HCT116 (cell line): Measurements from ENCODE around the gene SRPK2. TPM values are rescaled to one million over a fixed set of nuclear protein-coding genes. Genes with fewer than 3 reads are reported as not detected.

ENCODE experiments used
- ATAC-seq: fragments of 200-7000 bp; cut with Tn5 transposase; 2 replicates; pipeline ENCODE4 v1.9.1; 2020; ENCODE audit warnings: mild to moderate bottlenecking, moderate library complexity
- BruUV-seq: library from RNA; stranded (reverse); fragments of 400-500 nt; replicated peaks from 2 replicates; lab custom pipeline; 2021; lab: Mats Ljungman, UMichigan
- CTCF ChIA-PET: fragments of 300-600 bp; sonication (Branson Sonifier 250); formaldehyde crosslinking; loops from one replicate; lab custom pipeline; 2021; ENCODE audit warnings: antibody characterized with exemption; lab: Charles Lee
- POLR2A ChIA-PET: fragments of 300-600, 350-600 bp; sonication (Branson Sonifier 250); formaldehyde crosslinking; loops from one replicate; lab custom pipeline; 2021; ENCODE audit warnings: antibody characterized with exemption; lab: Charles Lee
- RAD21 ChIA-PET, 2 experiments: fragments of 300-600 bp; sonication (Branson Sonifier 250); formaldehyde crosslinking; loops; one replicate each; lab custom pipeline; 2023; ENCODE audit warnings: low total read pairs in 2 of 2; ENCODE audit not compliant: uncharacterized antibody in 2 of 2, unreplicated experiment in 2 of 2, low non-redundant PET in 1 of 2; lab: Charles Lee
- DNase-seq: peaks from one replicate; pipeline ENCODE4 v3.0.0-alpha.2; 2010; ENCODE audit warnings: low read depth, low spot score
- H2AFZ ChIP-seq: fragments of 200-600 bp; shearing (Covaris generic), sonication (generic); 2 replicates; pipeline ENCODE4 v1.6.1; 2017; ENCODE audit warnings: low read depth, mixed run types, mixed read lengths, antibody characterized with exemption, low read length; ENCODE audit not compliant: poor library complexity, severe bottlenecking
- H3K27ac ChIP-seq: 2 replicates; pipeline ENCODE4 v1.5.1; 2012; ENCODE audit warnings: low read depth, low read length
- H3K27me3 ChIP-seq: fragments of 200-600 bp; sonication (generic); 2 replicates; pipeline ENCODE4 v1.6.1; 2016; ENCODE audit warnings: mixed run types, low read length, mixed read lengths; ENCODE audit not compliant: insufficient read depth
- H3K36me3 ChIP-seq, 2 experiments: fragments of 200-500 bp in 1 of 2; fragments of 200-600 bp in 1 of 2; sonication (Bioruptor generic) in 1 of 2; sonication (generic) in 1 of 2; 2 replicates each; pipeline versions ENCODE4 v1.5.1 to v1.6.1; 2014 to 2016; ENCODE audit warnings: low read length in 2 of 2, inconsistent platforms in 1 of 2, mixed read lengths in 1 of 2, mixed run types in 1 of 2; ENCODE audit not compliant: insufficient read depth in 2 of 2, control insufficient read depth in 1 of 2
- H3K4me1 ChIP-seq, 2 experiments: fragments of 200-600 bp in 1 of 2; sonication (generic) in 1 of 2; 2 replicates each; pipeline versions ENCODE4 v1.5.1 to v1.6.1; 2012 to 2017; ENCODE audit warnings: low read length in 2 of 2, inconsistent platforms in 1 of 2, mild to moderate bottlenecking in 1 of 2, mixed read lengths in 1 of 2, mixed run types in 1 of 2, moderate library complexity in 1 of 2; ENCODE audit not compliant: insufficient read depth in 2 of 2, control insufficient read depth in 1 of 2
- H3K4me2 ChIP-seq: fragments of 200-600 bp; sonication (generic); 2 replicates; pipeline ENCODE4 v1.6.1; 2017; ENCODE audit warnings: mixed run types, low read length, mixed read lengths
- H3K4me3 ChIP-seq, 2 experiments: fragments of 200-600 bp in 1 of 2; sonication (generic) in 1 of 2; replicated peaks in 1 of 2; 2 replicates each; pipeline ENCODE4 v1.5.1; 2011 to 2016; ENCODE audit warnings: low read length in 2 of 2, control low read depth in 1 of 2, low read depth in 1 of 2, mild to moderate bottlenecking in 1 of 2, mixed read lengths in 1 of 2, mixed run types in 1 of 2
- H3K79me2 ChIP-seq: fragments of 200-600 bp; sonication (generic); 2 replicates; pipeline ENCODE4 v1.6.1; 2017; ENCODE audit warnings: mild to moderate bottlenecking, mixed run types, low read length, moderate library complexity, mixed read lengths; ENCODE audit not compliant: insufficient read depth
- H3K9ac ChIP-seq: fragments of 200-600 bp; sonication (generic); 2 replicates; pipeline ENCODE4 v1.6.1; 2016; ENCODE audit warnings: low read length, mixed read lengths
- H3K9me2 ChIP-seq: fragments of 200-600 bp; sonication (generic), shearing (Covaris generic); 2 replicates; pipeline ENCODE4 v1.6.1; 2017; ENCODE audit warnings: mixed run types, mild to moderate bottlenecking, moderate library complexity; ENCODE audit not compliant: insufficient read depth
- H3K9me3 ChIP-seq, 2 experiments: fragments of 200-500 bp in 1 of 2; fragments of 200-600 bp in 1 of 2; sonication (Bioruptor generic) in 1 of 2; sonication (generic) in 1 of 2; 2 replicates each; pipeline ENCODE4 v1.6.1; 2014 to 2017; ENCODE audit warnings: low read length in 2 of 2, mixed read lengths in 2 of 2, inconsistent platforms in 1 of 2, low read depth in 1 of 2, mild to moderate bottlenecking in 1 of 2, mixed run types in 1 of 2, moderate library complexity in 1 of 2; ENCODE audit not compliant: control insufficient read depth in 1 of 2, insufficient read depth in 1 of 2
- H4K20me1 ChIP-seq: fragments of 200-600 bp; sonication (generic), shearing (Covaris generic); 2 replicates; pipeline ENCODE4 v1.6.1; 2017; ENCODE audit warnings: mixed run types, mild to moderate bottlenecking, moderate library complexity; ENCODE audit not compliant: insufficient read depth
- CBX3 ChIP-seq: IDR thresholded peaks from 2 replicates; pipeline ENCODE4 v1.6.1; 2012; ENCODE audit warnings: low read depth
- CEBPB ChIP-seq: IDR thresholded peaks from 2 replicates; pipeline ENCODE4 v1.6.1; 2012; ENCODE audit warnings: low read depth
- JUND ChIP-seq: IDR thresholded peaks from 2 replicates; pipeline ENCODE4 v1.6.1; 2012
- TCF7L2 ChIP-seq: IDR thresholded peaks from 2 replicates; pipeline ENCODE4 v1.7.0; 2011; ENCODE audit warnings: borderline replicate concordance, inconsistent platforms; ENCODE audit not compliant: insufficient read depth, insufficient read length; ENCODE audit errors: extremely low read depth
- YY1 ChIP-seq: IDR thresholded peaks from 2 replicates; pipeline ENCODE4 v1.6.1; 2011; ENCODE audit warnings: low read length, low read depth, moderate library complexity, mild to moderate bottlenecking; ENCODE audit not compliant: insufficient replicate concordance; ENCODE audit errors: extremely low read depth
- intact Hi-C: fragments of 100-400 bp; cut with micrococcal nuclease; formaldehyde crosslinking; loops from 2 replicates; pipeline ENCODE4 v1.10.0; 2022
- total RNA-seq: library from RNA; stranded (reverse); gene quantifications from one replicate; pipeline ENCODE4 v1.2.1, GENCODE V29; 2021; ENCODE audit not compliant: unreplicated experiment
- TF ChIP-seq, protein P1 (sequence below): IDR thresholded peaks from 2 replicates; pipeline ENCODE4 v1.6.1; 2012; ENCODE audit warnings: low read depth
- TF ChIP-seq, protein P2 (sequence below), 3 experiments: fragments of 200-600 bp in 1 of 3; sonication (generic) in 1 of 3; IDR thresholded peaks in 2 of 3; conservative IDR thresholded peaks in 1 of 3; 2 replicates each; pipeline ENCODE4 v1.5.1; 2012 to 2017; ENCODE audit warnings: low read depth in 2 of 3, low read length in 2 of 3, antibody characterized with exemption in 1 of 3, borderline replicate concordance in 1 of 3, control low read depth in 1 of 3, mild to moderate bottlenecking in 1 of 3, mixed read lengths in 1 of 3, mixed run types in 1 of 3, moderate library complexity in 1 of 3; ENCODE audit not compliant: insufficient read depth in 1 of 3

SRPK2 gene
- total RNA-seq, 1 experiment from 2014 or later = 37.4 TPM

- no peak overlapping the region for H3K4me3 ChIP-seq
- CTCF ChIA-PET = no interaction called here
Observed at GRCh38 chr7:105270117-105270516, 118.6 kb downstream of the SRPK2 start.

More at GRCh38 chr7:105270117-105270516, 118.6 kb downstream of the SRPK2 start:
- no peaks in the 10 kb centered on the region for H3K9me2 ChIP-seq
- H3K4me2 ChIP-seq = no peak overlapping the region
- no peaks in the 10 kb centered on the region for H3K27me3 ChIP-seq
- H4K20me1 ChIP-seq = no peaks in the 10 kb centered on the region
- ATAC-seq = no peak
- no TSS peak for BruUV-seq
- no peak overlapping the region for H3K9ac ChIP-seq
- peaks cover 18% of the 10 kb centered on the region for H3K79me2 ChIP-seq
- ChIA-PET POLR2A (no interaction called here), RAD21 (no interaction called here)
- H3K27ac ChIP-seq = no peak overlapping the region
- intact Hi-C loops = no loop called here
- no peak for TF ChIP-seq YY1
- TF ChIP-seq, protein P1, sequence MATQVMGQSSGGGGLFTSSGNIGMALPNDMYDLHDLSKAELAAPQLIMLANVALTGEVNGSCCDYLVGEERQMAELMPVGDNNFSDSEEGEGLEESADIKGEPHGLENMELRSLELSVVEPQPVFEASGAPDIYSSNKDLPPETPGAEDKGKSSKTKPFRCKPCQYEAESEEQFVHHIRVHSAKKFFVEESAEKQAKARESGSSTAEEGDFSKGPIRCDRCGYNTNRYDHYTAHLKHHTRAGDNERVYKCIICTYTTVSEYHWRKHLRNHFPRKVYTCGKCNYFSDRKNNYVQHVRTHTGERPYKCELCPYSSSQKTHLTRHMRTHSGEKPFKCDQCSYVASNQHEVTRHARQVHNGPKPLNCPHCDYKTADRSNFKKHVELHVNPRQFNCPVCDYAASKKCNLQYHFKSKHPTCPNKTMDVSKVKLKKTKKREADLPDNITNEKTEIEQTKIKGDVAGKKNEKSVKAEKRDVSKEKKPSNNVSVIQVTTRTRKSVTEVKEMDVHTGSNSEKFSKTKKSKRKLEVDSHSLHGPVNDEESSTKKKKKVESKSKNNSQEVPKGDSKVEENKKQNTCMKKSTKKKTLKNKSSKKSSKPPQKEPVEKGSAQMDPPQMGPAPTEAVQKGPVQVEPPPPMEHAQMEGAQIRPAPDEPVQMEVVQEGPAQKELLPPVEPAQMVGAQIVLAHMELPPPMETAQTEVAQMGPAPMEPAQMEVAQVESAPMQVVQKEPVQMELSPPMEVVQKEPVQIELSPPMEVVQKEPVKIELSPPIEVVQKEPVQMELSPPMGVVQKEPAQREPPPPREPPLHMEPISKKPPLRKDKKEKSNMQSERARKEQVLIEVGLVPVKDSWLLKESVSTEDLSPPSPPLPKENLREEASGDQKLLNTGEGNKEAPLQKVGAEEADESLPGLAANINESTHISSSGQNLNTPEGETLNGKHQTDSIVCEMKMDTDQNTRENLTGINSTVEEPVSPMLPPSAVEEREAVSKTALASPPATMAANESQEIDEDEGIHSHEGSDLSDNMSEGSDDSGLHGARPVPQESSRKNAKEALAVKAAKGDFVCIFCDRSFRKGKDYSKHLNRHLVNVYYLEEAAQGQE = no peak
- no peak for TF ChIP-seq CBX3
- TF ChIP-seq JUND = no peak
- TF ChIP-seq, protein P2, sequence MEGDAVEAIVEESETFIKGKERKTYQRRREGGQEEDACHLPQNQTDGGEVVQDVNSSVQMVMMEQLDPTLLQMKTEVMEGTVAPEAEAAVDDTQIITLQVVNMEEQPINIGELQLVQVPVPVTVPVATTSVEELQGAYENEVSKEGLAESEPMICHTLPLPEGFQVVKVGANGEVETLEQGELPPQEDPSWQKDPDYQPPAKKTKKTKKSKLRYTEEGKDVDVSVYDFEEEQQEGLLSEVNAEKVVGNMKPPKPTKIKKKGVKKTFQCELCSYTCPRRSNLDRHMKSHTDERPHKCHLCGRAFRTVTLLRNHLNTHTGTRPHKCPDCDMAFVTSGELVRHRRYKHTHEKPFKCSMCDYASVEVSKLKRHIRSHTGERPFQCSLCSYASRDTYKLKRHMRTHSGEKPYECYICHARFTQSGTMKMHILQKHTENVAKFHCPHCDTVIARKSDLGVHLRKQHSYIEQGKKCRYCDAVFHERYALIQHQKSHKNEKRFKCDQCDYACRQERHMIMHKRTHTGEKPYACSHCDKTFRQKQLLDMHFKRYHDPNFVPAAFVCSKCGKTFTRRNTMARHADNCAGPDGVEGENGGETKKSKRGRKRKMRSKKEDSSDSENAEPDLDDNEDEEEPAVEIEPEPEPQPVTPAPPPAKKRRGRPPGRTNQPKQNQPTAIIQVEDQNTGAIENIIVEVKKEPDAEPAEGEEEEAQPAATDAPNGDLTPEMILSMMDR (IDR thresholded peaks at IDR 0.05 in 2 of 3, conservative IDR thresholded peaks at IDR 0.05 in 1 of 3; ENCODE audit: borderline replicate concordance in 1 of 3, insufficient read depth in 1 of 3, low read depth in 2 of 3, low read length in 2 of 3) = no peak
- no peak for TF ChIP-seq TCF7L2
- no peak for TF ChIP-seq CEBPB
- H3K9me3 ChIP-seq = no peaks in the 10 kb centered on the region
- peaks cover 2 to 21% of the 10 kb centered on the region in 2 experiments; a peak in 2 of 4 replicates for H3K4me1 ChIP-seq
- H2AFZ ChIP-seq = no peak overlapping the region
- no peak for DNase-seq
- no peaks in the 10 kb centered on the region for H3K36me3 ChIP-seq
